Activated naive CD4-positive, alpha-beta T cell (primary cell): Measurements from ENCODE around the gene HDAC10.

Source experiments
- DNase-seq, 4 experiments: peaks; one replicate each; lab custom pipeline; 2025; lab: John Stamatoyannopoulos, UW

The HDAC10 gene

DNA sequence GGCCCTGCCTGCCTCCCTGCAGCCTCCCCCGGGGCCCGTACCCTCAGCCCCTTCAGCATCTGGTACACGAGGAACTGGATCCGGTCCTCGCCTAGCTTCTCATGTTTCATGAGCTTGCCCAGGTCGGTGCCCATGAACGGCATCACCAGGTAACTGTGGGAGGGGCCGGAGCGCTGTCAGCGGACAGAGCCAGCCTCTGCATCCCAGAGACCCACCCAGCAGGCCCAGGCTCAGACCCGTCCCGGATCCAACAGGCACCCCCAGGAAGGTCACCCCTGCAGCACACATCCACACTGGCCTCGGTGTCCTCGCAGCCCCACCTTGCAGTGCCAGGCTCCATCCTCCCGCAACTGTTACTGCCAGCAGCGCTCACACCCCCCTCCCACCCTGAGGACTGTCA lies 6.0 kb upstream of the HDAC10 start:
- no peak for DNase-seq

GRCh38 chr22:50256258-50256862 lies 5.3 kb upstream of the HDAC10 start:
- DNase-seq = no peak

GRCh38 chr22:50255607-50256006 lies 4.5 kb upstream of the HDAC10 start:
- no peak for DNase-seq

DNA sequence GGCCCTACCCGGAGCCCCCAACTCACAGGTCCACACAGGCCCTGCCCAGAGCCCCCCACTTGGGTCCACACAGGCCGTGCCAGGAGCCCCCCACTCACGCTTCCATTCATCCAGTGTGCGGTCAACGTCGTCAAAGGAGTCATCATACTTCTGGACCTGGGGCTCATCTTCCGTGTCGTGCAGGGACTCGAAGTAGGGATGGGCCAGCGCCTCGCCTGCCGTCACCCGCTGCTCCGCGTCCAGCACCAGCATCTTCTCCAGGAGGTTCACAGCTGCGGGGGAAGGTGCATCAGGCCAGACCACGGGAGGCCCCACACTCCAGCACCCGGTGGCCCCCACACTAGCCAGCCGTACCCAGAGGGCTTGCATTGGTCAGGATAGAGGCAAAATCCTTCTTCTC lies 4.0 kb upstream of the HDAC10 start:
- DNase-seq = no peak

- no peak for DNase-seq
These were observed 2.9 kb upstream of the HDAC10 start for GRCh38 chr22:50253941-50254340.

DNA sequence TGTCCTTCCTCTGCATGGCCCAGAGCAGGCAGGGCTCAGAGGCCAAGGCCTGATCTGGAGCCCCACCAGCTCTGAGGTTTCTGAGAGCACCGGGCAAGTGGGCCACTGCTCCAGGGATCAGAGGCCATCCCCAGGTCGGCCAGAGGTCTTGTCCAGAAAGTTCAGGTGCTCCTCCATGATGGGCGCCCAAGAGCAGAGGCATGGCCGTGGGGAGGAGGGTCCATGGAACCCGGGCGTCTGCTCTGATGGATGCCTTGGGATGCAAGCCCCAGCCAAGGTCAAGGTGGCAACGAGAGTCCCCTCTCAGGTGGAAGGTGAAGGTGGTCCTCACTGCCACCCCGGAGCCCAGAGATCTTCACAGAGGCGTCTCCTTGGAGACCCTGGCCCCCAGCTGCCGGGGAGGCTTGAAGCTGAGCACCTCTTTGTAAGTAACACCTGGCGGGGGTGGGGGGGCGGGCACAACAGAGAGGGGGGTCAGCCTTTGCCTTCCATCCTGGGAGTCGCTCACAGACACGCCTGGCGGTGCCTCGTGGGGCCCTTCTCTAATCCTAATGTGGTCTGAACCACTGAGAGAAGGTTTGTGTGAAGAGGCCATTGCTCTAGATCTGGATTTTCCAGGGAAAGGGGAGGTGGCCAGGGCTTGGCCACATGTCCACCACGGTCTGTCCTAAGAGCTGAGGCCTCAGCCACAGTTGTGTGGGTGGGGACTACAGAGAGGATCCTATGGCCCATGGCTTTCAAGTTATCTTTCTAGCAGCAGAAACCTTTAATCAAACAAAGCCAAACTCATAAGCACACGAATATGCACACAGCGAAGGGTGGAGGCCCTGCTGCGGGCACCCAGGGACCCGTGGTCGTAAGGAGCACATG lies 2.2 kb upstream of the HDAC10 start:
- no peak for DNase-seq

DNA sequence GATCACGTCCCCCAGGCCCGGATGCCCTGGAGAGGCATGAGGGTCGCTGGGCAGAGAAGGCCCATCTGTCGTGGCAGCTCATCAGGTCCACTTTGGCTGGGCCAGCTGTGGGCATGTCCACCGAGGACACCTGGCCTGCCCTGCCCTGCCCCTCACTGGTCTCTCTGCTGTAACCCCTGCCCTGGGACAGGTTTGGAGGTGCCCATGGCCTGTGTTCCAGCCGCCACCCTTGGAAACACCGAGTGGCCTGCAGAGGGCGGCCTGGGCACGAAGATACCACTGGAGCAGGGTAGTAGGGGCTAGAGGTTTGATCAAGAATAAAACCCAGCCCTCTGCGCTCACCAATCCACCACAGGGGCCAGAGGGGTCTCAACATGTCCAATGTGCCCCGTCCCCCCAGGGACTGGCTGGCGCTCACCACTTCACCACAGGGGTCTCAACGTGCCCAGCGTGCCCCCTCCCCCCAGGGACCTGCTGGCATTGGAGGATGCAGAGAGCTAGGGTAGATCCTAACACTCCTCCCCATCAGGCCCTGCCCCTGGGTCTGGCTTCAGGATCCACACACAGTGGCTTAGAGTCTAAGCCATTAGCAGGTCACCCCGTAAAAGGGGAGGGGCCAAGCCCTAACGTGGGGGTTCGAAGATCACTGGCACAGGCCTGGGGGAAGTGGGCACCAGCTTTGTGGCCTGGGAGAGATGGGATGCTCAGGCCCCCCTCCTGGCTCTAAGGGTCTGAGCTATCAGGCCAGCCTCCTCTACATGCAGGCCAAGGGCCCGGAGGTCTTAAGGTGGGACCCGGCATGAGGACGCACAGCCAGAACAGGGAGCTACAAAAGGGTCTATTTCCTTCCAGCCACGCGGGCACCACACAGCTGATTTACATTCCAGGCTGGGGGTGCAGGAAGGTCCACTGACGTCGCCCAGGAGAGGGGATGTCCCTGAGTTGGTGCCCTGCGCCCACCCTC lies 1.3 kb upstream of the HDAC10 start:
- peak; percentile 33 to 68 (median 45) for DNase-seq

- no peak for DNase-seq
These were observed 514 bp upstream of the HDAC10 start for GRCh38 chr22:50251477-50252081.

DNA sequence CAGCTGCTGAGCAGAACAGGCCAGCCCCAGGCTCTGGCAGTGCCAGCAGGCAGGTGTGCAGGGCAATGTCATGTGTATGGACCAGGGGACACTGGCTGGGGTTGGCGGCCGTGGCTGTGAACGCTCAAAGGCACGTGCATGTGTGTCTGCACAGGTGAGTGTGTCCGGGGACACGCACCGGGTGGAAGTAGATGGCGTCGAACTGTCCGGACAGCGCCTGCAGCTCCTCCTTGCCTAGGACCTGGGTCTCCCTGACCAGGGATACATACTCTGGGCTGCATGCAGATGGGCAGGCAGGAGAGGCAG lies 863 bp downstream of the HDAC10 start:
- DNase-seq = no peak

DNA sequence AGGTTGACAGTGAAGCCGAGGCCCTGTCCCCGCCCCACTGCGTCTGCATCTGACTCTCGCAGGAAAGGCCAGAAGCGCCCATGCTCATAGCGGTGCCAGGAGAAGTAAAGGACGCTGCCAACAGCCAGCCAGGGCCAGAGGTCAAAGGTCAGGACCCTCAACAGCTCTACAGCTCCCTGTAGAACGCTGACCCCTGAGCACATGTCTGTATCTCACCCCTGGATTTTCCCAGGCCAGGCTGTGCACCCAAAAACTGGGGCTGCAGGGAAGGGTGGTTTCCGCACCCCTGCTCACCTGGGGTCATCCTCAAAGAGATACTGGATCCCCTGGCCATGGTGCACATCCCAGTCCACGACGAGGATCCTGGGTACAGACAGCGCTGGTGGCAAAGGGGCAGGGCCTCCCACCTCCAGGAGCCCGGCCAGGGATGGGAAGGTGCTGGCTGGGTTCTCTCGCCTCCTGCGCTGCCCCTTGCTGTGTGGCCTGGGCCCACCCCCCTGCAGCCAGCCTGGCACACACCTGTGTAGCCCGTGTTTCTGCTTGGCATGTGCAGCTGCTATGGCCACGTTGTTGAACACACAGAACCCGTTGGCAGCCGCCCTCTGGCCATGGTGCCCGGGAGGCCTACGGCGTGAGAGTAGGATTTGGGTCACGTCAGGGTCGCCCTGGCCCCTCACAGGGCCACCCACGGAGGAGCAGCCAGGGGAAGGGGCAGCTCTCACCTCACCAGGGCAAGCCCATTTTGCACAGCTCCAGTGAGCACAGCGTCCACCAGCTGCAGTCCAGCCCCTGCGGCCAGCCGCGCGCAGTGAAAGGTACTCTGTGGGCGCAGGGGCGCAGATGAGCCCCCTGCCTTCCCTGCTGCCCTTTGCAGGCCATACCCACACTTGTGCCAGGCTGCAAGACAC lies 1.5 kb downstream of the HDAC10 start:
- DNase-seq = no peak

GRCh38 chr22:50248196-50249081 lies 2.6 kb downstream of the HDAC10 start:
- DNase-seq = no peak

DNA sequence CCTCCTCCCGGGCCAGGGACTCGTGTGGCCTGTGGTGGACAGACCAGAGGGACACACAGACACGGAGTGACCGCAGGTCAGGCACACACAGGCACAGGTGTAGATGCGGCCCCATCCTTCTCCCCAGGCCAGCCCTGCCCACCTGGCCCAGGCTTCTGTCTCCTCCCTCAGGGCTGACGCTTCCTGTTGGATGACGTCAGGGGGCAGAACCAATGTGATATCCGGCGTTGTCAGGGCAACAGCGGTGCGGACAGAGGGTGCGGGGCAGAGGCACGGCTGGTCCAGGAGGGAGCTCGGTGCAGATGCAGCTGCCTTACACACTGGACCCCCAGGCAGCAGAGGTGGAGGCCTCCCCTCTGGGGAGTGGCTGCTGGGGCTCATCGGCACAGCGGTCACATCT lies 3.3 kb downstream of the HDAC10 start:
- peak in 1 of 4 experiments; percentile 15 for DNase-seq

DNA sequence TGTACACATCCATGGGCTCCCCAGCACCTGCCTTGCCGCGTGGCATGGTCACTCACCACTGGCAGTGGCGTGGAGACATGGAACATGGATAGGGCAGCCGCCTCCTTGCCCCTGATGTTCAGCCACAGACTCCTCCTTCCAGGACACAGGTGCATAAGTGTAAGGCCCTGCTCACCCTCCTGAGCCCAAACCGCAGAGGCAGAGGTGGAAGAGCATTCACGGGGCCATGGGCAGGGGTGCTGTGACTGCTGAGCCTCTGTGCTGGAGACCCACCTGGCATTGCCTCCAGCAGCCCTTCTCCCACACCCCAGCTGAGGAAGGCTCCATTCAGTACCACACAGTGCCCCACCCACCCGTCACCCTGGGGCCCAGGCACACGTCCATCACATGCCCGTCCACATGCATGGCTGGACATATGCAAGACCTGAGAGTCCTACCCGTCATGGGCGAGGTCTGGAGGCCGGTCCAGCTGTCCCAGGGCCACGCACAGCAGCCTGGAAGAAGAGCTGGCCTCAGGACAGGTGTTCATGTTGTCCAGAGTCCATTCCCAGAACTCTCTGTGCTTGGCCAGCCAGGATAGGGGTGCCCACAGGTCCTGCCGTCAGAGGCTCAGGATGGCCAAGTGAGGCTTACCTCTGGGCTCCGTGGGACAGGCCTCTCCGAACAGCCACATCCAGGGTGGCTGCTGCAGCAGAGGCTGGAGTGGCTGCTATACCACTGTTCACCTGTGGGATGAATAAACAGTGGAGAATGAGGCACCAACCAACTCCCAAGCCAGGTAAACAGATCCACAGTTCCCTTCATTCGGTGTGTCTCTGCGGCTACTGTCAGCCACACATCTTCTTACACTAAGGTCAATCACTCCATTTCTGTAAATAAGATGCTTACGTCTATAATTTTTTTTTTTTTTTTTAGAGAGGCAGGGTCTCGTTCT lies 4.6 kb downstream of the HDAC10 start:
- DNase-seq = no peak

GRCh38 chr22:50245214-50246072 lies 5.6 kb downstream of the HDAC10 start:
- DNase-seq = peak in 2 of 4 experiments; percentile 53 to 77

GRCh38 chr22:50244420-50245213 lies 6.4 kb downstream of the HDAC10 start, which contains the start of gene TUBGCP6:
Gene TUBGCP6 (minus strand): TSS chr22:50245023. CDS start chr22:50244459, 564 bp downstream.
- DNase-seq = peak; percentile 72 to 87 (median 80)

GRCh38 chr22:50243685-50244419 lies 7.2 kb downstream of the HDAC10 start:
- no peak for DNase-seq
